ENCODE measurements around the gene TMEM236.

DNA sequence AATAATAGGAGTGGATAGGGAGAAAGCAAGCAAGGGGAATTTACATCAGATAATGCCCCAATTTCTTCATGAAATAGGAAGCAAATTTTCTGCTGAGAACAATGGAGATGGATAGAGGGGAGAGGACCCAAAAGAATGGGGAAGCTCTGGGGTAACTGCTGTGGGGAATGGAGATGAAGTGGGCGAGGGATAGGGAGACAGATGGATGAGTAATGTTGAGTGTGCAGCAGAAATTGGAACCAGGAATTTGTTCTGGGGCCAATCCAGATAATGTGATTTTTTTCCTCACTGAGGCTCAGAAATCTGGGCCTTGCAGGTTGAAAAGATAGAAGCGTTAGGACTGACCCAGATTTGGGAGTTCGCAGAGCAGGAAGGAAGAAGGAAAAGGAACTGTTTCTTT, 32.7 kb downstream of the TMEM236 start:
- TF ChIP-seq, protein P1, sequence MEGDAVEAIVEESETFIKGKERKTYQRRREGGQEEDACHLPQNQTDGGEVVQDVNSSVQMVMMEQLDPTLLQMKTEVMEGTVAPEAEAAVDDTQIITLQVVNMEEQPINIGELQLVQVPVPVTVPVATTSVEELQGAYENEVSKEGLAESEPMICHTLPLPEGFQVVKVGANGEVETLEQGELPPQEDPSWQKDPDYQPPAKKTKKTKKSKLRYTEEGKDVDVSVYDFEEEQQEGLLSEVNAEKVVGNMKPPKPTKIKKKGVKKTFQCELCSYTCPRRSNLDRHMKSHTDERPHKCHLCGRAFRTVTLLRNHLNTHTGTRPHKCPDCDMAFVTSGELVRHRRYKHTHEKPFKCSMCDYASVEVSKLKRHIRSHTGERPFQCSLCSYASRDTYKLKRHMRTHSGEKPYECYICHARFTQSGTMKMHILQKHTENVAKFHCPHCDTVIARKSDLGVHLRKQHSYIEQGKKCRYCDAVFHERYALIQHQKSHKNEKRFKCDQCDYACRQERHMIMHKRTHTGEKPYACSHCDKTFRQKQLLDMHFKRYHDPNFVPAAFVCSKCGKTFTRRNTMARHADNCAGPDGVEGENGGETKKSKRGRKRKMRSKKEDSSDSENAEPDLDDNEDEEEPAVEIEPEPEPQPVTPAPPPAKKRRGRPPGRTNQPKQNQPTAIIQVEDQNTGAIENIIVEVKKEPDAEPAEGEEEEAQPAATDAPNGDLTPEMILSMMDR (IDR thresholded peaks at IDR 0.05; ENCODE audit: extremely low read depth in 1 of 2, insufficient read depth in 1 of 2, low read depth in 1 of 2, low read length in 2 of 2), result no peak
- TF ChIP-seq, protein P2, sequence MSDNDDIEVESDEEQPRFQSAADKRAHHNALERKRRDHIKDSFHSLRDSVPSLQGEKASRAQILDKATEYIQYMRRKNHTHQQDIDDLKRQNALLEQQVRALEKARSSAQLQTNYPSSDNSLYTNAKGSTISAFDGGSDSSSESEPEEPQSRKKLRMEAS (IDR thresholded peaks at IDR 0.05; ENCODE audit: insufficient read depth, insufficient read length), result no peak
- TF ChIP-seq EZH2 (IDR thresholded peaks at IDR 0.05; ENCODE audit: borderline replicate concordance, low read depth, low read length, severe bottlenecking), result no peak
